Right hindlimb (tissue), 1 donor: ENCODE results near the gene GATAD2B.

ENCODE experiments used
- DNase-seq: peaks from one replicate; pipeline ENCODE4 v3.0.0-alpha.2; 2018

Gene GATAD2B

GRCh38 chr1:153827168-153827964 lies 95.4 kb downstream of the GATAD2B start:
- DNase-seq, result no peak

- no peak for DNase-seq
These were observed 103.9 kb downstream of the GATAD2B start for GRCh38 chr1:153818876-153819275.

DNA sequence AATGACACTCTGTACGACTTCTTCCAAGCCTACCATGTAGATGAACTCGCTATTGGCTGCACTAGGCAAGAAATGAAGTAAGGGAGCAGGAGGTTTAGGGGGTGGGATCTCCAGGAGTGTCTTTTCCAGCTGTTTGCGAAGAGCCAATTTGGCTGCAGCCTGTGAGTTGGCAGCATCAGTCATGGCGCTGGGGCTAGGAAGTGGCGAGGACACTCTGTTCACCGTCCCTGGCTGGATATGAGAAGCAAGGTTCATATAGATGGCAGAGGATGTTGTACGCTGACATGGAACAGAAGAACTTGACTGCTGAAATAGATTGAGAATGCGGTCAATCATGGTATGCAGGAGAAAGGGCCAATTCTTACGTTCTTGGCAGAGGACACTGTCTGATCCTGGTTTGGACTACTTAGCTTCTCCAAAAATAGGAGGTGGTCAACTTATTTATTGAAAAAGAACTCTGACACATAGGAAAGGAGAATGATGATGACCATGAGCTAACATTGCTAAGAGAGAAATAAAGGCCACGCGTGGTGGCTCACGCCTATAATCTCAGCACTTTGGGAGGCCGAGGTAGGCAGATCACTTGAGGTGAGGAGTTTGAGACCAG lies 106.4 kb downstream of the GATAD2B start:
- DNase-seq, result no peak

DNA sequence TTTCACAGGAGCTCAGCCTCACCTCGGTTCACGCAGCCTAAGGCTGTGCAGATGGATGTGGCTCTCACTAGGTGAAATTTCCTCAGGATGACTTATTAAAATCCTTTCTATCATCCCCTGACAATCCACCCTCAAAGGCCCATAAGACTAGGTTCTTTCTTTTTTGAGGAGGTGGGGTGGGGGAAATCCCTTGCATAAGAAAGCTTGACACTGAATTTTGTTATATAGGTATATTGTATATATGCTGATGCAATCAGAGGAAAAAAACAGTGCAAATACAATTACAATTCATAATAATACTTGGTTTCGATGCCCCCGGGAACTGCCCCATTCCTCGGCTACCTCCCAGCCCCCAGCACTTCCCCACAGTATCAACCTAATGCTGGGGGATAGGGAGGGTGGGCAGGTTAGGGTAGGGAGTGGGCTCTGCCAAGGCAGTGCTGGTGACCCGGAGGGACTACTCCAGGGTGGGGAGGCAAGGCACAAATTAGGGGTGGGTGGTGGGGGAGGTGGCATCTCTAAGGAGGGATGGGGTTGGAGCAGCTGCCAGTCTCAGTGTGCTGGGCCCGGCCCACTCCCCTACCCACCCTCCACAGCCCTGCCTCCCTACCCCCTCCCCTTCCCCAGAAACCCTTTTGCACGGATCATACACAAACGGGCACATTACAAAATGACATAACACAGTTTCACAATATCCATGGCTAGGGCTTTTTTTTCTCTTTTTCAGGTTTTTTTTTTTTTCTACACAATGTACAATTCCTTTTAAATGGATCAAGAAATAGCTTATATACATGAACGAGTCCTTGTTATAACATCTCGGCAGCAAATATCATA lies 116.7 kb downstream of the GATAD2B start:
- no peak for DNase-seq

DNA sequence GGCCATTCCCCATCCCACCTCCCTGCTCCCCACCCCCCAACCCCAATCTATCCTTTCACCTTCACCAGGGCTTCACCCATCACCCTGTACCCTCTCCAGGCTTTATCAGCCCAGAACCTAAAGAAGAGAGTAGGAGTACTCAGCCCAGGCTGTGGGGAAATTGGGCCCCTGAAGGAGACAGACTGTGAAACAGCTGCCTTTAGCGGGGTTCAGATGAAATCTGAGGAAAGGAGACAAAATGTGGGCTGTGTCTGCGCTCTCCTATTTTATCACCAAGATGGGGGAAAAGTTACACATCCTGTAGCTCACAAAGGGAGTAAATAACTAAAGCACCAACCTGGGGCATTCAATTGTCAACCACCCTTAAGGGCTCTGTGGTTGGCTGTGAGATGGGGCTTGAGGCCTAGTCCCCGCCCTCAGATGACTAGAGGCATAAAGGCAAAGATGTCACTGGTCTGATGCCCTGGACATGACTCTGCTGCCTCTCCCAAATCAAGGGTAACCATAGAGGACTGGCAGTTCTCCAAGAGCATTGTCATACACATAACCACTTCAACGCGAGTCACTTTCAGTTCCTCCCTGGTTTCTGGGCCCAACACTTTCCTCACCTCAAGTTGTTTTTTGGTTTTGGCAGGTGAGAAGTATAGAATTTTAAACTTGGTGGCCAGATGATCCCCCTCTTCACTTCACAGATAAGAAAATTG lies 117.6 kb downstream of the GATAD2B start:
- no peak for DNase-seq

DNA sequence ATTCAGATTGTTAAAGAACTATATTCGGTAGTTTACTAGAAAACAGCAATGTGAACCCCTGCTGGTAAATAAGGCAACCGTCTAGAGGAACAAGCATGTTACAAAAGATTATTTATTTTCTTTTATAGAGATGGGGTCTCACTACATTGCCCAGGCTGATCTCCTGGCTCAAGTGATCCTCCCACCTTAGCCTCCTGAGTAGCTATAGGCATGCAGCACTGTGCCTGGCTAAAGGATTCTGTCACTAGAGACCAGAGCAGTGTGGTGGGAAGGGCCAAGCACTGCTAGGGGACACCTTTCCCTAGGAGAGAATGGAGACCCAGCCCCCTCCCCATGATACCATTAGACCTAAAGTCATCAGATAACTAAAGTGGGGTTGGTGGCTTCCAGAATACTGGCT lies 118.7 kb downstream of the GATAD2B start:
- no peak for DNase-seq

GRCh38 chr1:153803470-153804056 lies 119.2 kb downstream of the GATAD2B start:
- no peak for DNase-seq

DNA sequence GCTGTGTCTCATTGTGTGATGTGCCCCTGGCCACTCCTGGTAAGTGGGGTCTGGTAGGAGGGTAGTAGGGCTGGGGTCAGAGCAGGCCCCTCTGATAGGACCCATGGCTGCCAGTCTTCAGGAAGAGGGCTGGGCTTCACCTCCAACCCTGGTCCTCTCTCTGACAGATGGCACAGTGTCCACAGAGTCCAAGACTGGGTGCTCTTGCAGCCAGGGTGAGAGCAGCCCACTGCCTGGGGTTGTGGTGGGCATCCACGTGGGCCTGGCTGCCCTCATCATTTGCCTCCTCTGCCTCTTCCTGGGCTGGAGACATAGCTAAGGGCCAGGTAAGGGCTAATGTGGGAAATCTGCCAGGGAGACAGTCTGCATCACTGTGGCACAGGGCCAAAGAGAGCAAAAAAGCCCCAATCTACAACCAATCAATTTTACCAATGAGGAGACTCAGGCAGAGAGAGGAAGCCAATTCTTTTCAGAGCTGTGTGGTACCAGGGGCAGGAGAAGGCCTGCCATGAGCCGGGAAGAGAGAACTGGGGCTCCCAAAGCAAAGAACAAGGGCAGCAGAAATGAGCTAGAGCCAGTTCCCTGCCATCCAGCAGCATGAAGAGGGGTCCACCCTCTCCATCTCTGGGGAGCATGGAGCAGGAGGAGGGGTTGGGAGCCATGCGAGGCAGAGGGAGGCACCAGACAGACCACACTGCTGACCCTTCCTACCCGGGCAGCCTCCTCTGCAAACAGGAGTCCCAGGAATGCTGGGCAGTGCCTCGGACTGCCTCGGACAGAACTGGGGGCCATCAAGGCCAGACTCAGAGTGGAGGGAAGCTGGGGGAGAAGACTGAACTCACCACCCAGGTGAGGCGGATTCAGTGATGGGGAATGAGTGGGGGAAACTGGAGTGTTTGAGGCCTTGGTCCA lies 120.7 kb downstream of the GATAD2B start:
- no peak for DNase-seq

- DNase-seq, result no peak
These were observed 121.6 kb downstream of the GATAD2B start for GRCh38 chr1:153801028-153801625.

DNA sequence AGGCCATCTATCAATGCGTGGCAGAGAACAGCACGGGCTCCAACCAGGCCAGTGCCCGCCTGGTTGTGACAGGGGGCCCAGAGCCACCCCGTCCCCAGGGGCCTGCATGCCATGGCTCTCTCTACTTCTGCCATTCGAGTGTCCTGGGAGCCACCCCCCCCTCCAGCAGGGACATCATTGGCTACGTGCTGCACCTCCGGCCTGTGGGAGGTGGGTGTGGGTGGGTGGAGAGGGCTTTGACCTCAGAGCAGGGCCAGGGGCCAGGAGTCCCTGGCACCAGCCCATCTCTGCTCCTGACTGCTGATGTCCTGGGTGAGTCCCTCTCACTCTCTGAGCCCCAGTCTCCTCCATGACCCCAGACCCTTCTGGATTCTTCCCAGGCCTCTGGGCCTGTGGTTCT lies 122.3 kb downstream of the GATAD2B start:
- no peak for DNase-seq

DNA sequence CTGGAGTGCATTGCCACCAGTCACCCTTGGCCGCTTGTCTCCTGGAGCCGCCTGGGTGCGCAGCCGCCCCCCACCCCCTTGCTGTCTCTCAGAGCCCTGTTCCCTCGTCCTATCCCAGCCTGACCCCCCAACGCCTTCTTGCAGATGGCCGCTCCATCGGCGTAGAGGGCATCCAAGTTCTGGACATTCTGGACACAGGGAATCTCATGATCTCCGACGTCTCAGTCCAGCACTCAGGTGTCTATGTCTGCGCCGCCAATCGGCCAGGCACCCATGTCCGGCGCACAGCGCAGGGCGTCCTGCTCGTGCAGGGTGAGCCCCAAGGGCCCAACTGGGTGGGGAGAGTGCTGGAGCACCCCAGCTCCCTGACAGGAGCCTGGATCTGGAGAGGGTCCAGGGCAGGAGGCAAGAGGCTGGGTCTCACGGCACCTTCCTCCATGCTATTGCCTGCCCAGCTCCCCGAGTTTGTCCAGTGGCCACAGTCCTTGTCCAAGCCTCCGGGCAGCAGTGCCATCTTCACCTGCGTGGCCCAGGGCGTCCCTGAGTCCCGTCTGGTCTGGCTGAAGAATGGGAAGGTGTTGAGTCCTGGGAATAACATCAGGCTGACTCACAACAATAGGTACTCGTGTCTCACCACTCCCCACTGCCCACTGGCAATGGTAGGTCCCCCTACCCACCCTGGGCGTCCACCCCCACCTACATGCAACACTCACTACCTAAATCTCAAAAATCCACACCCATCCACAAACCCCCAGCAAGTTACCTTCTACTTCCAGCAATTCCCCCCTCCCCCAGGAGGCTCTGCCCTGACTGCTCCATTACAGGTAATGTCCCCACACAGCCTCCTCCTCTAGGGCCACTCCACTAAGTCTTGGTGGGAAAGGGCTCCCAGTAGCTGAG lies 123.0 kb downstream of the GATAD2B start:
- DNase-seq, result no peak

DNA sequence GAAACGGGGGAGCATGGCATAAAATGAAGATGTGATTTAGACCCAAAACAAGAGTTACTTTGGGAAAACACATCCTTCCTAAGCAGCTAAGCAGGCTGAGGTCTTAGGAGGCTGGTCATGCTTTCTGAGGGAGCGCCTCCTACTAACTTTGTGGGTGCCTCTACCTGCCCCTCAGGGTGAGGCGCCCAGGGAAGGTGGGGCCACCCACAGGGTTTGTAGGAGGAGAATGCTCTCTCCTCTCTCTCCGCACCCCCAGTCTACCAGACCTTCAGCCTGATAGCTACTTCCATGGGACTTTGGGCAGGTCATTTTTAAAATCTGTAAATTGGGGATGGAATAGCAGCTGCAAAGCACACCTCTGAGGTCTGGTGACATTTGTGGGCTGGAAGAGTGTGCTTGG lies 123.8 kb downstream of the GATAD2B start:
- DNase-seq, result no peak

GRCh38 chr1:153798468-153798780 lies 124.3 kb downstream of the GATAD2B start:
- DNase-seq, result no peak

DNA sequence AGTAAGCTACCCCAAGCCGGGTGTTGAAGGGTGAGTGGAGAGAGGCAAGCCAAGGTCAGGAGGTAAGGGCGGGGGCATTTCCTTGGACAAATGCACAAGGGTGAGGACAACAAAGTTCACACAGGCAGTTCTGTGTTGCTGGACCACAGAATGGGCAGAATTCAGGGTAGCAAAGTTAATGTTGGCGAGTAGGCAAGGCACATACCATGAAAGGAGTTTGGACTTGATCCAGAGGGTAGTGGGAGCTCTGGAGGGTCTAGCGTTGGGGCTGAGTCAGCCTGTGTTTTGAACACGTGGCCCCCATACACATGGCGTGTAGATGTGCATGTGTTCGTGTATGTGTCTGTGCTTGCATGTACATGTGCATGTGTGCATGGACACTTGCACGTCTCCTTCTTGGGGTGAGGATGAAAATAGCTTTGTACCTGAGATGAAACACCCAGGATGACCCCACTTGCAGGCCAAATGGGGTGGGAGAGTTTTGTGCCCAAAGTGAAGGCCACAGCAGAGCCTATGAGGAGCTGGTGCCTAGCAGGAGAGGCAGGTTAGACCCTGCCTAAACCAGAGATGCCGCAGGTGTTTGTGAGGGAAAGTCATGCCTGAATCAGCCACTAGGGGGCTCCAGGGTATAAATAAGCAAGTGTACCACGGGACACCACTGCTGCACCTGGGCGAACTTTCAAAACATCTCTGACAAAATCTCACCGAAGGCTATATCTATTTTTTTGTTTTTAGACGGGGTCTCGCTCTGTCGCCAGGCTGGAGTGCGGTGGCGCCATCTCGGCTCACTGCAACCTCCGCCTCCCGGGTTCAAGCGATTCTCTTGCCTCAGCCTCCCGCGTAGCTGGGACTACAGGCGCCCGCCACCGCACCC lies 125.7 kb downstream of the GATAD2B start:
- peak; percentile 68 for DNase-seq

DNA sequence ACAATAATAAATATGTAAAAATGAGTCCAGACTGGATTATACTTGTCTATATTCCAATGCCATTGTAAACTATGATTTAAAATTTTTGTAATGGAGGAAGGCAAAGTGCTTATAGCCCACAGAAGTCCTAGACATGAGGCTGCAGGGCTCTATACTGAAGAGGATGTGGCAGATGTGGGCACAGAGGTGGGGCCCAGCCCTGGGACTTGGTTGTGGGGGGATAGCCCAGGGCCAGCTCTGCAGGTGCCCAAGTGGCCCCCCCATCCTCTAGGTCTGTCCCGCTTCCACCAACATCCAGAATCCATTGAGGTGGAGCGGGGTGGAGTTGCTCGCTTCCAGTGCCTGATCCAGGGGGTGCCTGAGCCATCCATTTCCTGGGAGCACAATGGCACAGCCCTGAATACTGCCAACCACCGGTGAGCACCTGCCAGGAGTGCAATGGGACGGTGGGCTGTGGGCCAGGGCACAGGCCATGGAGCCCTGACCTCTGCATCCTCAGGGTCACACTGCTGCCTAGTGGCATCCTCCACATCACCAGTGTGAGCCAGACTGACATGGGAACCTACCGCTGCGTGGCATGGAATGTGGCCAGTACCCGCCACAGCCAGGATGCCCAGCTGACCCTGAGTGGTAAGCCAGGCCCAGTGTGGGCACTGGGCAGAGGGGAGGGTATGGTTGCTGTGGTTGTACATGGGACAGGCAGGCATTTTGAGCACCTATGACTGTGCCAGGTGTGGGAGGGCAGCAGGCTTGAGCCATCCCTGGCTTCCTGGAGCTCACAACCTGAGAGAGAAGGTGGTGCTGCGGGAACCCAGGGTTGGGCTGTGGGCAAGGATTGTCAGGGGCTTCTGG lies 126.6 kb downstream of the GATAD2B start:
- DNase-seq, result no peak

GRCh38 chr1:153795330-153795837 lies 127.4 kb downstream of the GATAD2B start:
- no peak for DNase-seq

DNA sequence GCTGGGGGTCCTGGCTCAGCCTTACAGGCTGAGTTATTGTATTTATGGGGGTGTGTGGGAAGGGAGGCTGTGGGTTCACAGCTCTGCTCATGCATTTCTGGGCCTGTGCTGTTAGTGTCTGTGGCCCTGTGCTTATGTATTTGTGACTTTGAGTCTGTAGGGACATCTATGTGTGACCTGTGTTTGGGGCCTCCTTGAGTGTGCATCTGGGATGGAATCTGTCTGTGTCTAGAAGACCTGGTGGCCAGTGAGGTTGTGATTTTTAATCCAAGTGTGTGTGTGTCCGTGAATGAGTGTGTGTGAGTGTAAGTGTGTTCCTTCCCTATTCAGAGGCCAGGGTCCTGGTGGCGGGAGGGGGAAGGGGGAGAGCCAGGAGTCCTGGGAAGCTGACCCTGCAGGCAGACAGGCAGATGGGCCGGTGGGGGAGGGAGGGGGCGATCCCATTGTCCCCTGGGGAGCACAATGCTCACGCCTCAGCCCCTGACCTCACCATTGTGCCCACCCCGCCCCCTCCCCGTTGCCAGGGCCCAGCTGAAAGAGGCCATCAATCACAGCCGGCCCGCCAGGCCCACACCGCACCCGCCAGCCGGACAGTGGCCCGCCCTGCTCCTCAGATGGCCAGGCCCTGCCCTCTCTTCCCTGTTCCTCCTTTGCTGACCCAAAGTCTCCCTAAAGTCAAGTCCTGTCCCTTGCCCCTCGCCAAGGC lies 128.0 kb downstream of the GATAD2B start:
- DNase-seq, result peak; percentile 40
